GM18867 (cell line): ENCODE results near the gene SYCE3.

ENCODE experiments used
- ATAC-seq: cut with Tn5 transposase; IDR thresholded peaks from one replicate; pipeline ENCODE4 v1.9.1; 2021; ENCODE audit warnings: mild to moderate bottlenecking, moderate library complexity; ENCODE audit not compliant: unreplicated experiment

Gene SYCE3

GRCh38 chr22:50576806-50577696, 14.3 kb upstream of the SYCE3 start:
- no peak for ATAC-seq

GRCh38 chr22:50576070-50576469, 13.4 kb upstream of the SYCE3 start:
- no peak for ATAC-seq

GRCh38 chr22:50575426-50575941, 12.8 kb upstream of the SYCE3 start:
- no peak for ATAC-seq

GRCh38 chr22:50574383-50574755, 11.7 kb upstream of the SYCE3 start:
- no peak for ATAC-seq

- ATAC-seq = no peak
Measured at GRCh38 chr22:50573491-50574382, 11.0 kb upstream of the SYCE3 start.

- ATAC-seq = no peak
Measured at GRCh38 chr22:50572965-50573364, 10.2 kb upstream of the SYCE3 start.

GRCh38 chr22:50571264-50572175, 8.8 kb upstream of the SYCE3 start:
- no peak for ATAC-seq

- ATAC-seq = no peak
Measured at GRCh38 chr22:50570861-50571260, 8.1 kb upstream of the SYCE3 start.

- ATAC-seq = no peak
Measured at GRCh38 chr22:50569896-50570535, 7.3 kb upstream of the SYCE3 start.

- no peak for ATAC-seq
Measured at GRCh38 chr22:50569041-50569459, 6.3 kb upstream of the SYCE3 start.

- no peak for ATAC-seq
Measured at GRCh38 chr22:50568626-50569025, 5.9 kb upstream of the SYCE3 start.

- ATAC-seq = no peak
Measured at GRCh38 chr22:50567721-50568252, 5.1 kb upstream of the SYCE3 start.

GRCh38 chr22:50564289-50564688, 1.6 kb upstream of the SYCE3 start:
- ATAC-seq = no peak

GRCh38 chr22:50563413-50564160, 868 bp upstream of the SYCE3 start:
- ATAC-seq = no peak

GRCh38 chr22:50561401-50562358, 1.0 kb downstream of the SYCE3 start:
- ATAC-seq = no peak

GRCh38 chr22:50560034-50560433, 2.7 kb downstream of the SYCE3 start:
- no peak for ATAC-seq

GRCh38 chr22:50556703-50557102, 6.0 kb downstream of the SYCE3 start:
- ATAC-seq = no peak

- no peak for ATAC-seq
Measured at GRCh38 chr22:50553310-50553709, 9.4 kb downstream of the SYCE3 start.
